Mucosa of descending colon (tissue), 3 donors: Measurements from ENCODE around the gene PDLIM5. TPM values are rescaled to one million over a fixed set of nuclear protein-coding genes. Genes with fewer than 3 reads are reported as not detected.

Source experiments
- ATAC-seq: fragments of 200-7000 bp; cut with Tn5 transposase; one replicate; pipeline ENCODE4 v1.9.1; 2020; ENCODE audit warnings: mild to moderate bottlenecking, moderate library complexity
- DNase-seq, 3 donors: peaks; one replicate each; pipeline ENCODE4 v3.0.0-alpha.2; 2020
- H3K36me3 ChIP-seq: fragments of 200-600 bp; one replicate; pipeline ENCODE4 v1.8.0; 2021; ENCODE audit warnings: low read depth, mild to moderate bottlenecking
- H3K4me1 ChIP-seq: fragments of 200-600 bp; one replicate; pipeline ENCODE4 v1.8.0; 2021; ENCODE audit warnings: low read depth, mild to moderate bottlenecking
- H3K4me3 ChIP-seq: fragments of 200-600 bp; one replicate; pipeline ENCODE4 v1.8.0; 2021; ENCODE audit warnings: mild to moderate bottlenecking
- H3K9me3 ChIP-seq: fragments of 200-600 bp; one replicate; pipeline ENCODE4 v1.8.0; 2021; ENCODE audit warnings: mild to moderate bottlenecking
- CTCF ChIP-seq: fragments of 200-600 bp; IDR thresholded peaks from one replicate; pipeline ENCODE4 v1.8.0; 2022; ENCODE audit warnings: antibody characterized with exemption, mild to moderate bottlenecking
- intact Hi-C, 2 donors: fragments of 100-400 bp; cut with DNase I in 1 of 2; cut with micrococcal nuclease in 1 of 2; formaldehyde crosslinking; loops; one replicate each; pipeline versions ENCODE4 v1.11.0 to v1.11.1; 2022; cut with DNase I, micrococcal nuclease
- total RNA-seq, 3 donors: library from RNA; stranded (reverse); fragmentation: NEBNext Ultra II Directional in 2 of 3; extraction: Animal tissue kit (Norgen Biotek cat#: 25700) in 2 of 3; gene quantifications; one replicate each; pipeline versions ENCODE4 v1.2.1 to v1.2.4, GENCODE V29; 2021 to 2023
- donor health status: DM: no; HTN: no; CAD: no; lungs with moderate emphysema.
- donor health status: DM: no; HTN: no; CAD: no.
- donor health status: DM: no; HTN: yes; CAD: no.

Gene PDLIM5
- total RNA-seq, 3 donors from 2014 or later, result 137 to 183 (median 160) TPM

GRCh38 chr4:94714365-94715160, 262.8 kb downstream of the PDLIM5 start:
- no peak for TF ChIP-seq CTCF

GRCh38 chr4:94715726-94716125, 264.0 kb downstream of the PDLIM5 start:
- Histone ChIP-seq H3K4me3 (no peak overlapping the region), H3K4me1 (no peaks in the 10 kb centered on the region), H3K36me3 (no peaks in the 10 kb centered on the region), H3K9me3 (no peaks in the 10 kb centered on the region)
- ATAC-seq (no peak), DNase-seq (no peak)
- no peak for TF ChIP-seq CTCF
- intact Hi-C loops, result no loop called here

More at GRCh38 chr4:94714365-94715160, 262.8 kb downstream of the PDLIM5 start:
- ATAC-seq (no peak), DNase-seq (no peak)
- H3K4me3 ChIP-seq, result no peak overlapping the region
- H3K9me3 ChIP-seq, result no peaks in the 10 kb centered on the region
- intact Hi-C loops, result no loop called here
- H3K4me1 ChIP-seq, result no peaks in the 10 kb centered on the region
- no peaks in the 10 kb centered on the region for H3K36me3 ChIP-seq

Other genes starting within 250 kb of the PDLIM5 start
- 10 to 100 TPM; 19.5 to 21.5 (median 21.0) TPM for gene SMARCAD1, start 244.1 kb upstream of the PDLIM5 start, total RNA-seq
- gene HPGDS, start 109.1 kb upstream of the PDLIM5 start, total RNA-seq, result 1 to 10 TPM; 1.8 to 6.3 (median 5.4) TPM